ENCODE data around the gene CHEK1. TPM values are rescaled to one million over a fixed set of nuclear protein-coding genes. Genes with fewer than 3 reads are reported as not detected.
A peak's percentile ranks its signal among the peaks of the same experiment; 100 is the strongest.

The CHEK1 gene
- total RNA-seq, 1 experiment from 2014 or later: 111 TPM

GRCh38 chr11:125587480-125587879, 37.5 kb upstream of the CHEK1 start (continued):
- TF ChIP-seq ZNF512 (CRISPR knock-in tag; IDR thresholded peaks at IDR 0.05; ENCODE audit: borderline replicate concordance): no peak

GRCh38 chr11:125588505-125588904, 36.5 kb upstream of the CHEK1 start:
- DNase-seq (ENCODE audit: low spot score): no peak
- Mint-ChIP-seq H3K4me3 (no peak overlapping the region), H3K9me3 (no peaks in the 10 kb centered on the region), H3K27ac (peak overlapping the region; percentile 48; the same call in 1 of the 2 replicates), H3K4me1 (peaks cover 13% of the 10 kb centered on the region), H3K36me3 (peaks cover 12% of the 10 kb centered on the region), H3K27me3 (ENCODE audit: low read depth) (no peaks in the 10 kb centered on the region)
- ATAC-seq: no peak
- POLR2A ChIA-PET: no interaction called here
- TF ChIP-seq PRRX2 (CRISPR knock-in tag; IDR thresholded peaks at IDR 0.05) (no peak), JUN (CRISPR knock-in tag; IDR thresholded peaks at IDR 0.05) (no peak), GABPB1 (CRISPR knock-in tag; IDR thresholded peaks at IDR 0.05) (no peak), ZNF512 (CRISPR knock-in tag; IDR thresholded peaks at IDR 0.05; ENCODE audit: borderline replicate concordance) (no peak), SMAD3 (CRISPR knock-in tag; IDR thresholded peaks at IDR 0.05; ENCODE audit: borderline replicate concordance) (no peak)
- CTCF ChIA-PET: no interaction called here

- DNase-seq (ENCODE audit: low spot score): peak; percentile 44
- Mint-ChIP-seq H3K27me3 (ENCODE audit: low read depth) (no peaks in the 10 kb centered on the region), H3K36me3 (peaks cover 10% of the 10 kb centered on the region), H3K4me1 (peaks cover 24% of the 10 kb centered on the region), H3K9me3 (no peaks in the 10 kb centered on the region), H3K4me3 (peak overlapping the region; percentile 99), H3K27ac (peak overlapping the region; percentile 96)
- POLR2A ChIA-PET: interaction anchor here (1.0 to 1.6 kb wide), 4 partner anchors 9 to 158 kb away, joined by 3 to 9 read pairs (median 4); partner anchors contain the start of genes CHEK1 and EI24
- CTCF ChIA-PET: interaction anchor here (1.0 to 1.5 kb wide), 2 partner anchors 163 to 296 kb away, joined by 3 read pairs; partner anchors contain the start of gene HYLS1
- peak; percentile 5 for ATAC-seq
- TF ChIP-seq ZNF425 (CRISPR knock-in tag; conservative IDR thresholded peaks at IDR 0.05) (no peak), E2F5 (CRISPR knock-in tag; IDR thresholded peaks at IDR 0.05) (no peak), MXD4 (CRISPR knock-in tag; IDR thresholded peaks at IDR 0.05; ENCODE audit: borderline replicate concordance) (no peak), JAZF1 (CRISPR knock-in tag; IDR thresholded peaks at IDR 0.05) (no peak), CREB1 (CRISPR knock-in tag; IDR thresholded peaks at IDR 0.05) (no peak), CBFB (CRISPR knock-in tag; IDR thresholded peaks at IDR 0.05; ENCODE audit: low read depth) (no peak), FOXJ3 (CRISPR knock-in tag; IDR thresholded peaks at IDR 0.05; ENCODE audit: borderline replicate concordance) (no peak), E2F4 (CRISPR knock-in tag; IDR thresholded peaks at IDR 0.05; ENCODE audit: borderline replicate concordance, low read depth) (no peak), GRHL2 (CRISPR knock-in tag; IDR thresholded peaks at IDR 0.05; ENCODE audit: insufficient replicate concordance, severe bottlenecking) (no peak)
These were observed 33.2 kb upstream of the CHEK1 start for GRCh38 chr11:125591649-125592304.

Measured in WTC11 (cell line).